H1 (cell line): Measurements from ENCODE around the gene ODF4. TPM values are rescaled to one million over a fixed set of nuclear protein-coding genes. Genes with fewer than 3 reads are reported as not detected.

Experiments used
- CTCF ChIA-PET: fragments of 300-600 bp; sonication (Branson Sonifier 250); formaldehyde crosslinking; loops from one replicate; lab custom pipeline; 2021; ENCODE audit not compliant: partially characterized antibody; lab: Charles Lee
- POLR2A ChIA-PET: fragments of 300-600 bp; sonication (Branson Sonifier 250); formaldehyde crosslinking; loops from one replicate; lab custom pipeline; 2021; ENCODE audit warnings: inconsistent platforms; ENCODE audit not compliant: partially characterized antibody; lab: Charles Lee
- DNase-seq, 2 experiments: peaks; one replicate each; pipeline versions ENCODE4 v3.0.0 to v3.0.0-alpha.2; 2010 to 2022; ENCODE audit warnings: low spot score in 2 of 2, low read depth in 1 of 2, mixed read lengths in 1 of 2
- FAIRE-seq: peaks from 2 replicates; lab custom pipeline; 2011; peaks lifted over from hg19 to GRCh38; lab: Jason Lieb, UNC
- H2AFZ ChIP-seq: 2 replicates; pipeline ENCODE4 v1.8.1; 2012; ENCODE audit warnings: low read length, inconsistent platforms
- H2AK5ac ChIP-seq: 2 replicates; pipeline ENCODE4 v1.6.1; 2013; ENCODE audit warnings: low read depth, low read length
- H2BK120ac ChIP-seq: replicated peaks from 2 replicates; pipeline ENCODE3; 2013; ENCODE audit warnings: low read depth, low read length, inconsistent platforms
- H2BK12ac ChIP-seq: 2 replicates; pipeline ENCODE4 v1.6.1; 2013; ENCODE audit warnings: low read depth, low read length
- H2BK15ac ChIP-seq: 2 replicates; pipeline ENCODE4 v1.6.1; 2013; ENCODE audit warnings: low read length
- H2BK20ac ChIP-seq: 2 replicates; pipeline ENCODE4 v1.6.1; 2013; ENCODE audit warnings: low read length
- H2BK5ac ChIP-seq: 2 replicates; pipeline ENCODE4 v1.6.1; 2013; ENCODE audit warnings: low read depth, low read length
- H3K14ac ChIP-seq: 2 replicates; pipeline ENCODE4 v1.6.1; 2013; ENCODE audit warnings: inconsistent platforms; ENCODE audit not compliant: insufficient read length
- H3K18ac ChIP-seq: 2 replicates; pipeline ENCODE4 v1.6.1; 2013; ENCODE audit warnings: low read length; ENCODE audit errors: extremely low read depth
- H3K23ac ChIP-seq: 2 replicates; pipeline ENCODE4 v1.6.1; 2013; ENCODE audit warnings: inconsistent platforms; ENCODE audit not compliant: insufficient read length
- H3K23me2 ChIP-seq: 2 replicates; pipeline ENCODE4 v1.6.1; 2013; ENCODE audit warnings: low read depth, low read length
- H3K27ac ChIP-seq: 2 replicates; pipeline ENCODE4 v1.6.1; 2011; ENCODE audit warnings: low read depth, low read length, inconsistent platforms
- H3K27me3 ChIP-seq, 4 experiments: replicated peaks in 1 of 4; 1 replicate in 1 of 4; 2 replicates in 3 of 4; pipeline versions ENCODE4 v1.6.1 to v1.8.1; 2011 to 2013; ENCODE audit warnings: low read length in 3 of 4, mild to moderate bottlenecking in 3 of 4, inconsistent platforms in 2 of 4, mixed read lengths in 2 of 4, moderate library complexity in 1 of 4; ENCODE audit not compliant: control insufficient read depth in 3 of 4, insufficient read depth in 3 of 4; ENCODE audit errors: extremely low read depth in 1 of 4
- H3K36me3 ChIP-seq, 4 experiments: 2 replicates each; pipeline versions ENCODE4 v1.6.1 to v1.8.1; 2011 to 2013; ENCODE audit warnings: mild to moderate bottlenecking in 4 of 4, low read length in 3 of 4, moderate library complexity in 2 of 4, control low read depth in 1 of 4, inconsistent platforms in 1 of 4; ENCODE audit not compliant: insufficient read depth in 4 of 4, control insufficient read depth in 2 of 4
- H3K4ac ChIP-seq: replicated peaks from 2 replicates; pipeline ENCODE3; 2013; ENCODE audit warnings: low read length, low read depth, mixed read lengths, inconsistent platforms; ENCODE audit not compliant: insufficient read length
- H3K4me1 ChIP-seq, 4 experiments: replicated peaks in 1 of 4; 1 replicate in 1 of 4; 2 replicates in 3 of 4; pipeline versions ENCODE4 v1.6.1 to v1.8.1; 2011 to 2013; ENCODE audit warnings: low read length in 3 of 4, inconsistent platforms in 2 of 4, mixed read lengths in 1 of 4; ENCODE audit not compliant: insufficient read depth in 4 of 4, control insufficient read depth in 3 of 4
- H3K4me2 ChIP-seq, 2 experiments: 2 replicates each; pipeline versions ENCODE4 v1.6.1 to v1.8.1; 2011 to 2013; ENCODE audit warnings: low read depth in 2 of 2, low read length in 2 of 2, control low read depth in 1 of 2, inconsistent platforms in 1 of 2, mild to moderate bottlenecking in 1 of 2; ENCODE audit not compliant: insufficient read depth in 1 of 2
- H3K4me3 ChIP-seq, 4 experiments: fragments of 200-600, 300-600 bp in 1 of 4; sonication (generic), shearing (Covaris generic), sonication (Bioruptor Twin) in 1 of 4; 2 replicates each; pipeline versions ENCODE4 v1.5.1 to v1.8.1; 2011 to 2016; ENCODE audit warnings: low read length in 4 of 4, low read depth in 3 of 4, control low read depth in 2 of 4, inconsistent platforms in 2 of 4, mild to moderate bottlenecking in 2 of 4, mixed read lengths in 1 of 4, moderate library complexity in 1 of 4; ENCODE audit not compliant: insufficient read depth in 2 of 4; ENCODE audit errors: extremely low read depth in 1 of 4
- H3K56ac ChIP-seq: replicated peaks from 2 replicates; pipeline ENCODE3; 2013; ENCODE audit warnings: low read depth, mild to moderate bottlenecking, mixed read lengths, low read length, inconsistent platforms; ENCODE audit not compliant: insufficient read length
- H3K79me1 ChIP-seq: 2 replicates; pipeline ENCODE4 v1.6.1; 2013; ENCODE audit warnings: low read depth, low read length, control low read depth
- H3K79me2 ChIP-seq, 2 experiments: 2 replicates each; pipeline versions ENCODE4 v1.6.1 to v1.8.1; 2012 to 2013; ENCODE audit warnings: low read length in 2 of 2, mild to moderate bottlenecking in 2 of 2, inconsistent platforms in 1 of 2; ENCODE audit not compliant: insufficient read depth in 2 of 2, control insufficient read depth in 1 of 2
- H3K9ac ChIP-seq, 4 experiments: replicated peaks in 1 of 4; 1 replicate in 1 of 4; 2 replicates in 3 of 4; pipeline versions ENCODE4 v1.6.1 to v1.8.1; 2011 to 2013; ENCODE audit warnings: low read depth in 3 of 4, low read length in 3 of 4, control low read depth in 2 of 4, mild to moderate bottlenecking in 2 of 4, moderate library complexity in 2 of 4, inconsistent platforms in 1 of 4; ENCODE audit errors: extremely low read depth in 1 of 4
- H3K9me3 ChIP-seq, 2 experiments: 2 replicates each; pipeline versions ENCODE4 v1.6.1 to v1.8.1; 2012 to 2013; ENCODE audit warnings: mild to moderate bottlenecking in 2 of 2, moderate library complexity in 2 of 2, control low read depth in 1 of 2, inconsistent platforms in 1 of 2, low read depth in 1 of 2, low read length in 1 of 2, mixed read lengths in 1 of 2; ENCODE audit not compliant: insufficient read depth in 2 of 2
- H4K20me1 ChIP-seq, 2 experiments: replicated peaks in 1 of 2; 2 replicates each; pipeline versions ENCODE3 to v1.8.1; 2011 to 2013; ENCODE audit warnings: inconsistent platforms in 2 of 2, low read length in 2 of 2, mild to moderate bottlenecking in 1 of 2; ENCODE audit not compliant: insufficient read depth in 2 of 2, control insufficient read depth in 1 of 2
- H4K5ac ChIP-seq: 2 replicates; pipeline ENCODE4 v1.6.1; 2013; ENCODE audit warnings: low read length, low read depth, mixed read lengths, inconsistent platforms; ENCODE audit not compliant: insufficient read length
- H4K8ac ChIP-seq: 2 replicates; pipeline ENCODE4 v1.8.0; 2013; ENCODE audit warnings: mild to moderate bottlenecking, moderate library complexity, low read length, inconsistent platforms; ENCODE audit not compliant: insufficient read depth; ENCODE audit errors: extremely low read depth
- H4K91ac ChIP-seq: replicated peaks from 2 replicates; pipeline ENCODE3; 2013; ENCODE audit warnings: low read length, mixed read lengths, inconsistent platforms; ENCODE audit not compliant: insufficient read length
- BACH1 ChIP-seq: IDR thresholded peaks from 2 replicates; pipeline ENCODE4 v1.6.1; 2012; ENCODE audit warnings: low read length, improper control_type of control experiment
- BRCA1 ChIP-seq: IDR thresholded peaks from 2 replicates; pipeline ENCODE4 v1.6.1; 2012; ENCODE audit warnings: low read depth, low read length, improper control_type of control experiment
- CHD1 ChIP-seq: IDR thresholded peaks from 2 replicates; pipeline ENCODE4 v1.6.1; 2012; ENCODE audit warnings: low read depth, low read length, improper control_type of control experiment
- CTCF ChIP-seq, 3 experiments: IDR thresholded peaks; 1 replicate in 2 of 3; 2 replicates in 1 of 3; pipeline versions ENCODE4 v1.5.1 to v1.6.1; 2011; ENCODE audit warnings: low read length in 3 of 3, mild to moderate bottlenecking in 3 of 3, inconsistent platforms in 2 of 3, low read depth in 1 of 3, moderate library complexity in 1 of 3; ENCODE audit not compliant: insufficient read depth in 1 of 3; ENCODE audit errors: control extremely low read depth in 1 of 3
- EGR1 ChIP-seq: IDR thresholded peaks from 2 replicates; pipeline ENCODE4 v1.6.1; 2011; ENCODE audit warnings: low read depth, low read length, borderline replicate concordance
- EZH2 ChIP-seq: fragments of 200-600 bp; sonication (generic); IDR thresholded peaks from 2 replicates; pipeline ENCODE4 v1.7.1; 2012; ENCODE audit warnings: low read depth, mild to moderate bottlenecking, moderate library complexity, low read length, inconsistent platforms; ENCODE audit not compliant: severe bottlenecking
- SIN3A ChIP-seq, 2 experiments: IDR thresholded peaks in 1 of 2; conservative IDR thresholded peaks in 1 of 2; 2 replicates each; pipeline ENCODE4 v1.6.1; 2011 to 2012; ENCODE audit warnings: low read length in 2 of 2, improper control_type of control experiment in 1 of 2, low read depth in 1 of 2, mild to moderate bottlenecking in 1 of 2
- SP4 ChIP-seq: IDR thresholded peaks from 2 replicates; pipeline ENCODE4 v1.6.1; 2012; ENCODE audit warnings: low read length, inconsistent platforms
- YY1 ChIP-seq: IDR thresholded peaks from 2 replicates; pipeline ENCODE4 v1.6.1; 2011; ENCODE audit warnings: low read depth, mild to moderate bottlenecking, low read length
- WGBS, 2 experiments: shearing (Covaris generic) in 1 of 2; methylation state at CpG; one replicate each; pipeline versions ENCODE4 v1.1.6 to v1.1.7; 2013 to 2015; ENCODE audit warnings: low lambda C conversion rate in 2 of 2, mixed read lengths in 2 of 2, inconsistent platforms in 1 of 2, low coverage in 1 of 2, missing lambda C conversion rate in 1 of 2; ENCODE audit not compliant: insufficient replicate concordance in 2 of 2, insufficient coverage in 1 of 2, insufficient read length in 1 of 2; ENCODE audit errors: extremely low coverage in 1 of 2, missing lambda C conversion rate in 1 of 2; 5-methylcytosine and 5-hydroxymethylcytosine counted together
- polyA plus RNA-seq, 7 experiments: library from polyadenylated mRNA; depleted of rRNA in 3 of 7; stranded (reverse) in 5 of 7; unstranded in 2 of 7; fragments of >200 nt in 5 of 7; fragments of 200-250 nt in 2 of 7; gene quantifications; 1 replicate in 5 of 7; 2 replicates in 1 of 7; 4 replicates in 1 of 7; pipeline versions ENCODE4 v1.2.1 to v1.2.3, GENCODE V29; 2011 to 2013; ENCODE audit warnings: missing spikeins in 2 of 7, mixed read lengths in 2 of 7
- total RNA-seq: library from RNA; stranded (reverse); fragmentation: NEBNext Ultra II Directional; extraction: Animal tissue kit (Norgen Biotek cat#: 25700); gene quantifications from 2 replicates; pipeline ENCODE4 v1.2.1, GENCODE V29; 2021

The ODF4 gene
- total and polyA plus RNA-seq, 2 of the 8 experiments (the other 6 are each of a cell fraction or from before 2014, with no cell fraction given): not detected

DNA sequence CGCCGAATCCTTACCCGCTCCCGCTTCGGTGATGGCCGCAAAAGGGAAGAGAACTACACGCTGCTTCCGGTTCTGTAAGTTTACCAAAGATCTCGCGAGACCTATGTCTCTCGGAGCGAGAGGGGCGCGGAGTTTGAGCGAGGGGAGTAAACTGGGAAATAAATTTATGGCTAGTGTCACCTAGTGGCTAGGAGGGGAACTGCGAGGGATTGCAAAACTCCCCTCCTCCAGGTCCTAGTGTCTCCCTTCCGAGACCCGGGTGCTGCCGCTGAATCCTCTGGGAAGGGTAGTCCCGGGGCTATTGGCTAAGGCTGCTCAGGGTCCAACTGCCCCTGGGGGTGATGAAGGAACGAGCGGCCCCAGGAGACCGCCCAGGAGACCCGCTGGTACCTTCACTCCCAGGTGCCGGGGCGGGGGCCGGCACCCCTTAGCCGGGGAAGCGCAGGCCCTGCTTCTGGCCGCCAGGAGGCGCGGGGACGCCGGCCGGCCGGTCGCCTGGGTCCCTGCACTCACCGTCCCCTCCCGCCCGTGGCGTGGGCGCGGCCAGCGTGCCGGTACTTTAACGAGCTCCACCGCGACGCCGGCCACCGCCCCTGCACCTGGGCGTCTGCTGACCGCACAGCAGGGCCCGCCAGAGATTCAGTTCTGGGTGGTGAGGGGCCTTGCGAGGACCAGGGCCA lies 43.6 kb downstream of the ODF4 start, which contains the start of gene RPL26:
Gene RPL26 (minus strand): TSS at position 51 of the 680 bp plus-strand sequence. CDS start 883 bp downstream, outside the sequence.
- Histone ChIP-seq H4K91ac (peak within 1 kb of the TSS; percentile 62), H3K4me2 (peak within 1 kb of the TSS; percentile 80 to 87), H4K5ac (peak within 1 kb of the TSS; percentile 71), H3K79me1 (0 out of 2 replicates have a peak, but pooled peaks cover 2% of the 10 kb centered on the region), H3K79me2 (peaks cover 13 to 37% of the 10 kb centered on the region in 2 experiments; a peak in 3 of 4 replicates), H4K8ac (peak within 1 kb of the TSS; percentile 98; the same call in 1 of the 2 replicates), H3K9ac (peak within 1 kb of the TSS; percentile 92 to 98 (median 96)), H2BK15ac (no peak within 1 kb of the TSS), H3K9me3 (no peaks in the 10 kb centered on the region), H3K4ac (no peak within 1 kb of the TSS), H3K18ac (peak within 1 kb of the TSS; percentile 93), H3K4me1 (peaks cover 0 to 12% (median 4%) of the 10 kb centered on the region in 4 experiments; a peak in 5 of 7 replicates), H4K20me1 (peaks cover 10 to 16% of the 10 kb centered on the region in 2 experiments), H2BK12ac (no peak within 1 kb of the TSS), H3K23ac (no peak within 1 kb of the TSS), H2BK5ac (peak within 1 kb of the TSS; percentile 82), H3K36me3 (peaks cover 25 to 39% (median 32%) of the 10 kb centered on the region in 4 experiments), H3K27me3 (no peaks in the 10 kb centered on the region), H2BK20ac (no peak within 1 kb of the TSS), H2BK120ac (no peak within 1 kb of the TSS), H3K56ac (peak within 1 kb of the TSS; percentile 62), H3K14ac (no peak within 1 kb of the TSS), H2AFZ (no peak within 1 kb of the TSS), H2AK5ac (no peak within 1 kb of the TSS), H3K4me3 (peak within 1 kb of the TSS; percentile 91 to 100 (median 98)), H3K23me2 (peaks cover 9% of the 10 kb centered on the region; the same call in 1 of the 2 replicates), H3K27ac (peak within 1 kb of the TSS; percentile 76)
- DNase-seq (peak; percentile 96 to 97), FAIRE-seq (peak; percentile 89)
- ChIA-PET POLR2A (interaction anchor here (0.5 to 4.6 kb wide), 36 partner anchors 8 to 389 kb away, joined by 3 to 51 read pairs (median 6); partner anchors contain the start of genes CTC1, NDEL1 and RNF222), CTCF (interaction anchor here (0.7 to 1.5 kb wide), 18 partner anchors 10 to 402 kb away, joined by 3 to 16 read pairs (median 3); partner anchors contain the start of genes RNF222 and SLC25A35)
- WGBS, 2 experiments: 2% methylated on average over 54 of the region's 55 CpGs; no CpG with 5 or more reads in 1 of the 2 experiments
- TF ChIP-seq YY1 (peak; percentile 92), EGR1 (peak; percentile 91), BRCA1 (peak; percentile 86), EZH2 (no peak), CTCF (IDR thresholded peaks at IDR 0.05; ENCODE audit: control extremely low read depth in 1 of 3, insufficient read depth in 1 of 3, low read depth in 1 of 3, low read length in 3 of 3) (peak; percentile 75 to 84 (median 83)), SP4 (peak; percentile 15; the same call in 1 of the 2 replicates), BACH1 (peak; percentile 81), SIN3A (conservative IDR thresholded peaks at IDR 0.05 in 1 of 2, IDR thresholded peaks at IDR 0.05 in 1 of 2; ENCODE audit: low read depth in 1 of 2, low read length in 2 of 2) (peak; percentile 58 to 85; a peak in 3 of 4 replicates), CHD1 (no peak)
